Adrenal gland (tissue), 5 donors: Measurements from ENCODE around the gene CCDC187.

Experiments
- CTCF ChIP-seq, 6 experiments: fragments of 450-650 bp in 4 of 6; fragments of 200-600 bp in 2 of 6; sonication (generic) in 1 of 6; IDR thresholded peaks; 1 replicate in 5 of 6; 2 replicates in 1 of 6; pipeline versions ENCODE4 v1.5.1 to v1.8.0; 2016 to 2021; ENCODE audit warnings: antibody characterized with exemption in 6 of 6, mild to moderate bottlenecking in 2 of 6, moderate library complexity in 1 of 6
- POLR2A ChIP-seq, 2 donors: fragments of 450-650 bp; IDR thresholded peaks; one replicate each; pipeline ENCODE4 v1.6.1; 2017; ENCODE audit warnings: antibody characterized with exemption in 2 of 2, mild to moderate bottlenecking in 2 of 2, moderate library complexity in 1 of 2
- donor health status: DM: no; HTN: no; CAD: no.

- no peak for TF ChIP-seq POLR2A (IDR thresholded peaks at IDR 0.05)
- TF ChIP-seq CTCF (IDR thresholded peaks at IDR 0.05) = no peak
These were observed 44.9 kb downstream of the CCDC187 start for GRCh38 chr9:136258786-136259516.
